Stimulated activated CD4-positive, alpha-beta T cell treated with anti-CD3 and anti-CD28 coated beads, Interleukin-4, amount 100 ng/mL, for 1 hour (primary cell): ENCODE measurements around the gene UTP11.
"Not testable (repeated sequence)": the region's sequence is repeated elsewhere in the genome, so short reads cannot be mapped to it uniquely, and the experiment has no call there.

Experiments
- DNase-seq: peaks from one replicate; pipeline ENCODE4 v3.0.0-alpha.2; 2020

Gene UTP11

GRCh38 chr1:38028105-38028591 lies 15.6 kb downstream of the UTP11 start:
- peak; percentile 73 for DNase-seq

DNA sequence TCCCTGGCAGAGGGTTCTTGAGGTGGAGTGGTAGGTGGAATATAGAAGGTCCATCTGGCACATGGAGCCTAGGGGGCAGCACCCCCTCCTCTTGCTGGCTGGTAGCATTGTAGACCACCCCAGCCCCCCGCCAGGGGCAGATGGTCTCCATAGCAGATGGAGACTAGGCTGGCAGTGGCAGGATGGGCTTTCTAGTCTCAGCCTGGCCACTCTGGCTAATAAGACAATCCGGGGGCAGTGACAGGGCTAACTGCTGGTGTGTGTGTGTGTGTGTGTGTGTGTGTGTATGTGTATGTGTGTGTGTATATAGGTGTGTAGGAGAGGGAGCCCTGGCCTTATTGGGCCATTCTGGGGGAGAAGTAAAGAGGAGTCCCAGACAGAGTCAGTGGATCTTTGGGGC lies 16.1 kb downstream of the UTP11 start:
- no peak for DNase-seq

DNA sequence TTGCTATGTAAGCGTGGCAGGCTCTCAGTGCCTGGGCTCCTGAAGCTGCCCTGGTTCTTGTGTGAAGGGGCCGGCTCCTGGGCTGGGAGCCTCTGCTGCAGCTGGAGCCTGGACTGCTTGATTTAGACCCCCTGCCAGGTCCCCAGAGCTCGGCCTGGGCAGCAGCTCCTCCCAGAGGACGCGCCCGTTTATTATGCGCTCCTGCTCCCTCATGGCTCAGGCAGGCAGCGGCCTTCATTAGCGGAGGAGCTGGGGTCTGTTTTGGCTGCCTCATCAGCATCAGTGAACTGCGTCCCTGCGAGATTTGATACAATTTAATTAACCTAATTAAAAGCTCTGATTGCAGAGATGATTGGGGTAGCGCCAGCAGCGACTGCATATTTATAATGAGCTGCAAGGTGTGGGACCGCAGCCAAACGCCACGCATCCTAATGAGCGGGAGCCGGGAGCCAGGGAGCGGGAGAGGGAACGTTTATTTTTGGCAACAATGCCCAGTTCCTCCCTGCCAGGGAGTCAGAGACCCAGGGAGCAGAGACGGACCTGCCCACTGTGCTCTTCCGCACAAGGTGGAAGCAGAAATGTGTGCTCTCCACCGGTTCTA lies 16.6 kb downstream of the UTP11 start:
- no peak for DNase-seq

GRCh38 chr1:38029685-38030511 lies 17.4 kb downstream of the UTP11 start:
- DNase-seq, result peak; percentile 78

- no peak for DNase-seq
Observed at GRCh38 chr1:38030596-38031512, 18.3 kb downstream of the UTP11 start.

DNA sequence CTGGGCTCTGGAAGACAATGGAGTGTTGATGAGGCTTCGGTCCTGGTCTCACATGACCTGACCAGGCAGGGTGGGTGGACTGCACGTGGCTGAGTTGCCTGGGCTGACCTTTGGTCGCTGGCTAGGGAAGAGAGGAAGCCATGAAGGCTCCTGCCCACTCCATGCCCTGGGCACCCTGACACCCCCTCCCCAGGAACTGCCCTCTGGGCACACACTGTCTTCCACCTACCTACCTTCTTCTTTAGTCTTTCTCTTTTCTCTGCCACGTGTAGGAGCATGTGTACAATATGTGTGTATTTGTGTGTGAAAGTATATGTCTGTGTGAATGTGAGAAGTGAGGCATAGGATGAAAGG lies 19.0 kb downstream of the UTP11 start:
- DNase-seq, result no peak

GRCh38 chr1:38032992-38033391 lies 20.5 kb downstream of the UTP11 start:
- DNase-seq, result not testable (repeated sequence)

DNA sequence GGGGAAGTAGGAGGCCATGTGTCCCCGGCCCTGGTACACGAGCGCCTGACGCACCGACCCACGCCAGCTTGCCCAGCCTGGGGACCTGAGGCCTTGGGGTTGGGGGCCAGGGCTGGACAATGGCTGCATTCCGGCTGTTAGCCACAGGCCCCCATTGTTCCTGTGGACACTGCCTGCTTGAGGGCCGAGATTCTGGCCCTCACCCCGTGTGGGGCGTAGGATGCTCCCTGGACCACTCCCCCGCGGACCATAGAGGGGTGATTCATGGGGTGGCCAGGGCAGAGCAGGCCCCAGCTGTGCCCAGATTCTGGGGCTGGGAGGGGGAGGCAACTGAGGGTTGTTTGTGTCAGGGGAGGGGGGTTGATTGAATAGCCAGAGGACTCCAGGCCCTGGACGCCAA lies 22.3 kb downstream of the UTP11 start:
- no peak for DNase-seq

- DNase-seq, result no peak
Observed at GRCh38 chr1:38037221-38037939, 24.8 kb downstream of the UTP11 start.

- no peak for DNase-seq
Observed at GRCh38 chr1:38038861-38039260, 26.3 kb downstream of the UTP11 start.

GRCh38 chr1:38039331-38040088 lies 27.0 kb downstream of the UTP11 start:
- no peak for DNase-seq

DNA sequence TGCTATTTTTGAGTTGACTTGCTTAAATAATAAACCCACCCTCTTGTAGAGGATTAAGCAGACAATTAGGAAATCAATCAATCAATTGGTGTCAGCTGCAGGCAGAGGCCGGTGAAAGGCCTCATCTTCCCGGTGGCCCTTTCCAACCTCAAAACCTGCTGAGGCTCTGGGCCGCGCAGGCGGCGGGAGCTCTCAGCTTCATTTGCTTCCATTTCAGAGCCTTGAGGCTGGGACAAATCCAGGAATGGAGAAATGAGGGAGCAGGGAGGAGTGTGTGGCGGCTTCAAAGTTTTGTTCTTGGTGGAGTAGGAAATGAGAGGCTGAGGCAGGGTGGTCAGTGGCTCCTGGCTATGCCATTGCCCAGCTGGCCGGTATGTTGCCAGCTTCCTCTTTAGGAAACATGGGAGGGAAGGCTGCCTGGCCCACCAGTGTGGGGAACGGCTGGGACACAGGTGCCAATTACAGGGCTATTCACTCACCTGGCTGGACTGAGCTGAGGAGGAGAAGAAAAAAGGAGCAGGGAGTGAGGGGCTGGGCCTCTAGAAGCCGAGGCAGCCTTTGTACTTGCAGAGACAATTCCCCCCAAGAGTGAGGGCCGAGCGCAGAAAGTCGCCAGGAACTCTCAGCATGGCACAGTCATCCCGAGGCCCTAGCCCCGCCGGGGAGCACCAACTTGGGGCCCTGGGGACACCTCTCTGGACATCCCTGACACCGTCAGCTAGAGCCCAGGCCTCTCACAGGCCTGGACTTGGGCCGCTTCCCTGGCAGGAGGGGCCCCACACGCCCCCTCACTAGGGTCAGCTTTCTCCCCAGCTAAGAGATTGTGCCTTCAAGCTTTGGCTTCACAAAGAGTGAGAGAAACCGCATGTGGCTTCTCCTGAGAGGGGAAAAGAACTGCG lies 29.7 kb downstream of the UTP11 start:
- no peak for DNase-seq

DNA sequence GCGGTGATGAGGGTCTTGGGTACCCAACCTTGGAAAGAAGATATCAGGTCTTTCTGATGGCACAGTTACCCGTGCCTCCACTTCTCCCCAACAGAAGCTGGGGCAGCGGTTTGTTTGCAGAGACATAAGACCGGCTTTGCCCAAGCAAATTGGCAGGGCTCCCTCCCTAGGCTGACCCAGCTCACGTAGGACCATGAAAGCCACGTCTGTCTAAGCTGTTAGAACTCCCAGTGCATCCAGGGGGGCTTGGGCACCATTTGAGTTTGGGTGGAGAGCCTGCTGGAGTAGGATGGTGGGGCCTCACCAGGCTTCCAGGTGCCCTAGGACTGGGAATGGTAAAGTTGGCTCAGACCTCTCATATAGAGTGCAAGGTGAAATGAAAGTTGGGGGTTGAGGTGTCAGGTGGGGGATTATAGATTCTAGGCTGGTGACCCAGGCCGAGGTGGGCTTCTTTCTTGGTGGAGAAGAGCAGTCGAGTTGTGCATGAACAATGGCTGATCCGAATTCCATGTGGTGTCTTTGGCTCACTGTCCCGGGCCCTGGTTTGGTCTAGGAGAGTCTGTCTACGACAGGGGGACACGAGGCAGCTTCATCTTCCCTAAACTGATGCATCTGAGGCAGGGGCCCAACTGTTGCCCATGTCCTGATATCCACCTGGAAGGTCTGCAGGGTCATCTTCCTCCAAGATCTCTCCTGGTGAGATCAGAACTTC lies 30.7 kb downstream of the UTP11 start:
- DNase-seq, result no peak

DNA sequence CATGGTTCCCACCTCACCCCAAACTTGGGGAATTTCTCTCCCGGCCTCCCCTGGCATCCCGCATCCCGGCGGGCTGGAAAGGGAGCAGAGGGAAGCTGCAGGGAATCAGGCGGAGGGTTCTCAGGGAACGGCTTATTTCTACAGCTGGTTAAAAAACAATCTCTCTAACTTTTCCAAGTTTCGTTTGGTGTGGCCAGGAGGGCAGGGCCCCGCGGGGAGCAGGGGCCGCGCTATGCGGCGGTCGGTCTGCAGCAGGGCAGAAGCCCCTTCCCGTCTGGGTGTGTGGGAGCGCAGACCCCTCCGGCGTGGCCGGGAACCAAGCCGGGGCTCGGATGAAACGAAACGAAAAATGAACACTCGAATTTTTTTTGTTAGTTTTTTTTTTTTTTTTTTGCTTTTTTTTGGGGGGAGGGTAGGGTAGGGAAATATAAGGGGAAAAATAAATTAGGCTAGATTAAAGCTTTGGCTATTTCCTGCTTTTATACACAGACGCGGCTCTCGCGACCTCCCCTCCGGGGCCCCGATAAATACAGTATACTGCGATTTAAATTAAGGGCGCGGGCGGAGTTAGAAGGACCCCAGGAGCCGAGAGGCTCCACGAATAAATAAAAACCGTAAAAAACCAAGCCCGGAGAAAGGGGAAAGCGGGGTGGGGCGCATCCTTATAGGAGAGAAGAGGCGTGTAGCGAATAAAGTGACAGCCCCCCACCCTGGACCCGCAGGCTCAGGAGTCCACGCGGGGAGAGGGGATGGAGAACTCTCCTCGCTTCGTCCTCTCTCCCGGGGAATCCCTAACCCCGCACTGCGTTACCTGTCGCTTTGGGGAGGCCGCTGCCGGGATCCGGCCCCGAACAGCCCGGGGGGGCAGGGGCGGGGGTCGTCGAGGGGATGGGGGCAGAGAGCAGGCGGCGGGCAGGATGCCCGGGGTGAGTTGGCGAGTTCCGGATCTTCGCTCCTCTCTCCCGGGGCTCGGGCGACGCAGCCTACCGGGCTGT lies 32.0 kb downstream of the UTP11 start:
- no peak for DNase-seq

- DNase-seq, result peak; percentile 28
Observed at GRCh38 chr1:38045401-38046332, 33.1 kb downstream of the UTP11 start.

DNA sequence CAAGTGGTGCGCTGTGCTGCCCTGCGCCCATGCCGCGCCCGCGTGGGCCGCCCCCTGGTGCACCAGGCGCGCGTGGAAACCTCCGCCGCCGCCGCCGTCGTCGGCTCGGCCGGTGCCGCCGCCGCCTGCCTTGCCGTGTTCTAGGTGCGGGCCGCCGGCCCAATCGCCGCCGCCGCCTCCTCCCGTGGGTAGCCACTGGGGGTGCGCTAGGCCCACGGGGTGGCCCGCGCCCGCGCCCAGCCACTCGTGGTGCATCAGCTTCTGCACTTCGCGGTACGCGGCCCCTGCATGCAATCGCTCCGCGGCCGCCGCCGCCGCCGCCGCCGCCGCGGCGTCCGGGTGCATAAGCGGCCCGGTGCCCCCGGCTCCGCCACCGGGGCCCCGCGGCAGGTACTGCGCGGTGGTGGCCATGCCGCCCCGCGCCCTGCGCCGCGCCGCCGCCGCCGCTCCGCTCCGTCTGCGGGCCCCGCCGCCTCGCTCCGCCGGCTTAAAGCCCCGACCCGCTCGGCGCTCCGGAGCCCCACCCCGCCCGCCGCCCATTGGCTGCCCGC lies 33.9 kb downstream of the UTP11 start, which contains the start of gene POU3F1:
Gene POU3F1, minus strand, starts transcription at position 461 of the 551 bp plus-strand sequence. Its CDS starts 50 bp downstream, at position 411.
- no peak for DNase-seq
